OCI-LY1 (cell line): Measurements from ENCODE around the gene RBL1.
A peak's percentile ranks its signal among the peaks of the same experiment; 100 is the strongest.
"Not testable (repeated sequence)": the region's sequence is repeated elsewhere in the genome, so short reads cannot be mapped to it uniquely, and the experiment has no call there.

Source experiments
- H2AFZ ChIP-seq: fragments of 200-600 bp; sonication (generic), shearing (Covaris generic); 2 replicates; pipeline ENCODE4 v1.6.0; 2014; ENCODE audit warnings: antibody characterized with exemption, mild to moderate bottlenecking, low read length
- H3F3A ChIP-seq: fragments of 200-600 bp; sonication (generic), shearing (Covaris generic); 2 replicates; pipeline ENCODE4 v1.6.0; 2014; ENCODE audit warnings: mild to moderate bottlenecking, antibody characterized with exemption, low read length, moderate library complexity; ENCODE audit not compliant: insufficient read depth
- H3K27ac ChIP-seq: fragments of 200-600 bp; sonication (generic); 2 replicates; pipeline ENCODE4 v1.5.1; 2014; ENCODE audit warnings: low read length, mixed run types, mild to moderate bottlenecking, low read depth; ENCODE audit not compliant: poor library complexity, severe bottlenecking
- H3K27me3 ChIP-seq: fragments of 200-600 bp; sonication (generic); 2 replicates; pipeline ENCODE4 v1.6.0; 2014; ENCODE audit warnings: antibody characterized with exemption, mild to moderate bottlenecking, low read length, moderate library complexity; ENCODE audit not compliant: insufficient read depth
- H3K36me3 ChIP-seq: fragments of 200-600 bp; sonication (generic); 2 replicates; pipeline ENCODE4 v1.6.1; 2014; ENCODE audit warnings: mild to moderate bottlenecking, antibody characterized with exemption, low read length, moderate library complexity, mixed read lengths; ENCODE audit not compliant: insufficient read depth
- H3K4me1 ChIP-seq: fragments of 200-600 bp; sonication (generic); 2 replicates; pipeline ENCODE4 v1.5.1; 2014; ENCODE audit warnings: mild to moderate bottlenecking, low read length, moderate library complexity; ENCODE audit not compliant: insufficient read depth, severe bottlenecking
- H3K4me2 ChIP-seq: fragments of 200-600 bp; sonication (generic), shearing (Covaris generic); 2 replicates; pipeline ENCODE4 v1.6.1; 2014; ENCODE audit warnings: low read length
- H3K4me3 ChIP-seq: fragments of 200-600 bp; sonication (generic); 2 replicates; pipeline ENCODE4 v1.5.1; 2014; ENCODE audit warnings: low read length, low read depth, mild to moderate bottlenecking, mixed read lengths; ENCODE audit not compliant: poor library complexity, severe bottlenecking
- H3K79me2 ChIP-seq: fragments of 200-600 bp; shearing (Covaris generic); 2 replicates; pipeline ENCODE4 v1.6.1; 2016; ENCODE audit warnings: mixed run types, low read length, mixed read lengths; ENCODE audit not compliant: insufficient read depth
- H3K9ac ChIP-seq: fragments of 200-600 bp; sonication (generic), shearing (Covaris generic); 2 replicates; pipeline ENCODE4 v1.6.1; 2014; ENCODE audit warnings: mild to moderate bottlenecking, low read length, mixed read lengths
- H3K9me2 ChIP-seq: fragments of 200-600 bp; sonication (generic), shearing (Covaris generic); 2 replicates; pipeline ENCODE4 v1.6.1; 2014; ENCODE audit warnings: low read depth, mild to moderate bottlenecking, low read length, mixed read lengths
- H3K9me3 ChIP-seq: fragments of 200-600 bp; shearing (Covaris generic); 2 replicates; pipeline ENCODE4 v1.6.1; 2014; ENCODE audit warnings: low read length, mixed read lengths
- H4K20me1 ChIP-seq: fragments of 200-600 bp; sonication (generic), shearing (Covaris generic); 2 replicates; pipeline ENCODE4 v1.6.0; 2016; ENCODE audit warnings: mild to moderate bottlenecking, low read length; ENCODE audit not compliant: insufficient read depth
- CTCF ChIP-seq: fragments of 200-600 bp; sonication (generic), shearing (Covaris generic); IDR thresholded peaks from 2 replicates; pipeline ENCODE4 v1.5.1; 2017; ENCODE audit warnings: mild to moderate bottlenecking, antibody characterized with exemption, low read length, moderate library complexity, mixed read lengths
- EZH2 ChIP-seq: fragments of 200-600 bp; sonication (generic), shearing (Covaris generic); IDR thresholded peaks from 2 replicates; pipeline ENCODE4 v1.8.0; 2017; ENCODE audit warnings: borderline replicate concordance, mixed run types, mild to moderate bottlenecking, antibody characterized with exemption, low read length, moderate library complexity, mixed read lengths

Gene RBL1

GRCh38 chr20:37007898-37008649, 87.7 kb downstream of the RBL1 start:
- H3K9me3 ChIP-seq: no peaks in the 10 kb centered on the region
- H3K9ac ChIP-seq: no peak overlapping the region
- TF ChIP-seq CTCF: peak; percentile 48
- TF ChIP-seq EZH2: no peak
- H4K20me1 ChIP-seq: no peaks in the 10 kb centered on the region
- peaks cover 38% of the 10 kb centered on the region for H3K36me3 ChIP-seq
- H3K4me2 ChIP-seq: no peak overlapping the region
- H3K27ac ChIP-seq: peak overlapping the region; percentile 81
- H3F3A ChIP-seq: no peaks in the 10 kb centered on the region
- H3K79me2 ChIP-seq: no peaks in the 10 kb centered on the region
- H3K27me3 ChIP-seq: no peaks in the 10 kb centered on the region
- H3K4me1 ChIP-seq: peaks cover 35% of the 10 kb centered on the region
- H3K4me3 ChIP-seq: no peak overlapping the region
- no peaks in the 10 kb centered on the region for H3K9me2 ChIP-seq
- no peak overlapping the region for H2AFZ ChIP-seq

- not testable (repeated sequence) for H3K9me3 ChIP-seq, H3K79me2 ChIP-seq, H3F3A ChIP-seq, H4K20me1 ChIP-seq, H3K9ac ChIP-seq, H3K27me3 ChIP-seq, H3K4me3 ChIP-seq, H2AFZ ChIP-seq, H3K4me2 ChIP-seq, H3K9me2 ChIP-seq
- H3K36me3 ChIP-seq: peaks cover 33% of the 10 kb centered on the region
- peak overlapping the region; percentile 51 for H3K27ac ChIP-seq
- H3K4me1 ChIP-seq: peaks cover 35% of the 10 kb centered on the region
Observed at GRCh38 chr20:37005062-37005942, 90.5 kb downstream of the RBL1 start.

- H4K20me1 ChIP-seq, H3K9me3 ChIP-seq, H3K4me2 ChIP-seq, H3K4me3 ChIP-seq, H2AFZ ChIP-seq, H3K79me2 ChIP-seq, H3K9ac ChIP-seq, H3K27ac ChIP-seq, H3K9me2 ChIP-seq, H3K27me3 ChIP-seq, H3F3A ChIP-seq: not testable (repeated sequence)
- peaks cover 45% of the 10 kb centered on the region for H3K36me3 ChIP-seq
- H3K4me1 ChIP-seq: peaks cover 14% of the 10 kb centered on the region
Observed at GRCh38 chr20:37001634-37002033, 94.2 kb downstream of the RBL1 start.

- not testable (repeated sequence) for H4K20me1 ChIP-seq, H3F3A ChIP-seq, H3K27me3 ChIP-seq, H2AFZ ChIP-seq, H3K27ac ChIP-seq, H3K79me2 ChIP-seq, H3K4me1 ChIP-seq, H3K9me3 ChIP-seq, H3K4me2 ChIP-seq, H3K9me2 ChIP-seq, H3K4me3 ChIP-seq, H3K9ac ChIP-seq
- H3K36me3 ChIP-seq: peaks cover 55% of the 10 kb centered on the region
Observed at GRCh38 chr20:37000171-37000570, 95.6 kb downstream of the RBL1 start.
